ENCODE measurements around the gene KIF5C.

KIF5C gene

DNA sequence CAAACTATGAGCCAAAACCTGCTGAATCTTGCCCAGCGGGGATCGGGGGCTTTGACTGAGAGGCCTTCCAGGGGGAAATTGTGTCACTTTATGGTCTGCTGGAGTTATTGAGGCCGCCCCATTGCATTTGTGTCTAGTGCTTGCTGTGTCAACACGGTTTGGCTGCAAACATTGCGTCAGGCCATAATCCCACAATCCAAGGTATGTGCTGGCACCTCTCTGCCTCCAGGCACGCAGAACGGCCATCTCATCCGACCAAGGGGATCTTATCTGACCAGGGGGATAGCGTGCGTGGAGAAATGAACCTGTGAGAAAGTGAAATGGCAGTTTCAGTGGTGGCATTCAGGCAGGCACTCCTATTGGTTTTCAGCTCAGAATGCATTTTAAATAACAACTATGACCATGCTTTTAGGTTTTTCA is 145.4 kb downstream of the KIF5C start:
- DNase-seq = no peak

DNA sequence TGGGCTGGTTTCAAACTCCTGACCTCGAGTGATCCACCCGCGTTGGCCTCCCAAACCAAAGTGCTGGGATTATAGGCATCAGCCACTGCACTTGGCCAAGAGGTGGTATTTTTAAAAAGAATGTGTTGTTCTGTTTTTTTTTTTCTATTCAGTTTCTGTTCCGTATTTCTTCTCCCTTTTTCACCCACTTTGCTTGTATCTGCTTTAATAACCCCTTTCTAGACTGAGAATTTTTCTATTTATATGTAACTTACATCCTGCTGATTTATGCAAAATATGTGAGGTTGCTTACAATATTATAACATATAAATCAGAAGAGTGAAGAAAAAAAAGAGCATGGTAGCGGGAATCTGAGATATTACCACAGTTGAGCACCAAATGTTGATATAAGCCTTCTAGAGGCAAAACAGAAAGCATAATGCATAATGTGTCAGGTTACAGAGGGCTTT is 146.3 kb downstream of the KIF5C start:
- DNase-seq = peak in 3 of 4 experiments; percentile 35 to 52 (median 49)

DNA sequence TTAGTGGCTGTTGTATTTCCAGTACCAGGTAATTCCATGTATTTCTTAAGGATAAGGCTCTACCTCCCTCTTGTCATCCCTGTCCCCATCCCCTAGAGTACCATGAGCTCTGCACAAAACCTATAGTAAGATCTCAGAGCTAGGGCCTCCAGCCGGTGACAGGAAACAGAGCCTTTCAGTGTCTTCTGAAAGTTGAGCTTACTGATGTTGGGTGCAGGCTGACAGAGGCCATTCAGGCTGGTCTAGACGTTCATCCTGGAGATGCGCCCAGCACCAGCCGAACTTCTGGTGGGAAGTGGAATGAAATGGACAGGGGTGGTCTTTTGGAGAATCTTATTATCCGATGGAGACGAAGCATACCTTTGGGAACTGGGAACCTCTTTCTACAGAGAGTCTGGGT is 146.7 kb downstream of the KIF5C start:
- no peak for DNase-seq

DNA sequence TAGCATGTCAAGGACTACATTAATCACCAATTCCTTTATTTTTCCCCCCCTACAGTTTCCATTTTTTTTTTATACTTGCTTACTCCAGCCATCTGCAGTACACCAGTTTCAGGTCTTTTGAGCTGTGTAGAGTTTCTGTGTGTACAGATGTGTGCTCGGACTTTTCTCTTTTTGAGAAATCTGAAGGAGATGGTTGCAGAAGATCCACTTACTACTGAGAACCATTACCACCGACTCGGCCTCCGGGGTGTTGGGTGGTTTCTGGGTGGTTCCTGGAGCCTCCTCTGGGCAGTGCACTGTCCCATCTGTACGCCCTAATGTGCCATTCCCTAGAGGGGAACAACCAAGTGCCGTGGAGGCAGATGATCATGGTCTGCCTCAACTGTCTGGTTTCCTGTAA is 148.1 kb downstream of the KIF5C start:
- no peak for DNase-seq

DNA sequence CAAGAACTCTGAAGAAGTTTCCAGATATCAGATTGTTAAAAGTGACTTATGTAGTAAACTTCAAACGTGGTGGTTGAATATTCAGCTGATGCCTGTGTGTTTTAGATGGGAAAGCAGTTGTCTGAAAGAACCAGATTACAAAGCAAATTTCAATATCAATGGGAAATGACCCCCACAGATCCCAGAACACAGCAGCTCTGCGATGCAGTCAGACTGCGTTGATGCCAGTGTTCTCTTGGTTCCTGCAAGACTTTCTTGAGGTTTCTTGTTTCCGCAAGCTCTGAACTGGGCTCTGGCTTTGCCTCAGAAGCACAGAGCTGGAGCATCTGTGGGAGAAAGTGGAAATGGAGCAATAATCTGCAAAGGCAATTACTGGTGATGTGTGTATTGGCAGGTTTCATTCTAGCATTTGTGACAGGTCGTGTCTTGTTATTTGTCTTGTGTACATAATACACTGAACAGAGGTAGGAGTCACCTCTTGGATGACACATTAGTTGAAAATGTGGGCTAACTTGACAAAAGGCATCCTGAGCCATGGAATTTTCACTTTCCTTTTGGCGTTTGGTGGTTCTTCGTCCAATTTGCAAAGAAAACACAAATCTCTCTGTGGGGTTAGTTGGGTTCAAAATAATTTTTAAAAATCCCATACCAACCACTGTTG is 152.7 kb downstream of the KIF5C start:
- DNase-seq = no peak

DNA sequence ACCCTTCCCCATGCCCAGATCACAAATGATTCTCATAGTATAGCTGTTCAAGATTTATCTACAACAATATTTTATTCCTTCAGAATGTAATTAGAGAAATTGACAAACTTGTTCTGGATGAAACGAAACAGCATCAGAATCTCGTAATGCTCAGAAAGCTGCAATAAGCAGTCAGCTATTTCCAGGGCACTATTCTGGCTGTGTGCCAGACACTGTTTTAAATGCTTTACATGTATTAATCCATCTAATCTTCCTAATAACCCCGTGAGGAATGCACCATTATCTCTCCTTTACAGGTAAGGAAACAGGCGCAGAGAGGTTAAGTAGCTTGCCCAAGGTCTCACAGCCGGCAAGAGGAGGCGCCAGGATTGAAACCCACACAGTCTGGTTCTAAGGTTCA is 153.3 kb downstream of the KIF5C start:
- DNase-seq = no peak

DNA sequence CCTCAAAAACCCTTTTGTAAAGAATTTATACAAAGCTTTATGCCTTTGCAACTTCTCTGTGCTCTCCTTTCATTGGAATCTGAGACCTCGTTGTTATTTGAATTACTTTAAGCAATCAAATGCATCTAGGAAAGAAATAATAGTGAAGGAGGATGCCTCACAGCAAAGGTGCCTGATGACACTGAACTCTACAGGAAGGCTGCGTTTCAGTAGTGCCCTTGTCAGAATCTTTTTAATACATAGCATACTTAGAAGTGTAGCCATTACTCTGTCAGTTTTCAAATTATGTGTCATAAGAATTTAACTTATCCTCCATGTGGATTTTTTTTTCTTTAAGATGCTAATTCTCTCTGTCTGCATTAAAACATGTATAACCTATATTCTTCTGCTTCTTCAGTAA is 153.9 kb downstream of the KIF5C start:
- no peak for DNase-seq

DNA sequence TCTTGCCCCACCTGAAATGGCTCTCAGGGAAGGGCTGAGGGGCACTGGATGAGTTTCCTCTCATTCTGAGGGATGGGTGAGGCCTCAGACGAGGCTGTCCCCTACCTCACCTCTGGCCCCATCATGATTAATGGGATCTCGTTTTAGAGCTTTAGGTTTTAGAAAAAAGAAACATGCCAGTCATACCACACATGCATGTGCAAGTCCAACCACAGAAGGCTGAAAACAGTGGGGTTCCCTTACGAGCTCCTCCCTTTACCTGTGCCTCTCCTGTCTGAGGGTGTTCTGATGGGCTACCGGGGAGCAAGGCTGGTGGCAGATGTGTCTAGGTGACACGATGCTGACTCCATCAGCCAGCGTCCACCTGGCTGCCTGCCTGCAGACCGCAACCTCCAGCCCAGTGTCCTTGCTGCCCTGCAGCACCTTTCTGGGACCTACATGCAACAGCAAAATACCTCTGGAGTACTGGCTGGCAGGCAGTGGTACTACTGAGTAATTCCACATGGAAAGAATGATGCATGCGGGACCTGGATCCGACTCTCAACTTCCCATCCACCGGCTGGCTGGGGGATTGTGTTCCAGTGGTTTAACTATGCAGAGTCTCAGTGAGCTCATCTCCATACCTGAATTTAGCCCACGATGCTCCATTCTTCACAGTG is 154.4 kb downstream of the KIF5C start:
- DNase-seq = no peak

DNA sequence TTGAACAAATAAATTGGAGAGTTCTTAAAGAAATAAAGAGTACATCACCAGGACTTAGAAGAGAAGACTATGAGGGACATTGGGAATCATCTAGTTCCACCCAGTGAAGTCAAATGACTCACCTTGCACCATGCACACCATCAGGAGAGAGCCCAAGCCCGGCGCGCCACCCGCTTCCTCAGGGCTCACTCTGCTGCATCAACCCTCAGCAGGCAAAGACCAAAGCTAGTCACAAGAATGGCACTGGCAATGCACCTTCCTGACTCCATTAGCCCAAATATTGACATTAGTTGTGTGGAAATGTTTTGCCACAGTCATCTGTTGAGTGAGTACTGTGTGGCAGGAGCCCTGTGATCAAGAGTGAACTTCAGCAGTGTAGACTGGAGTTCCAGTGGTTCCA is 156.4 kb downstream of the KIF5C start:
- DNase-seq = no peak

DNA sequence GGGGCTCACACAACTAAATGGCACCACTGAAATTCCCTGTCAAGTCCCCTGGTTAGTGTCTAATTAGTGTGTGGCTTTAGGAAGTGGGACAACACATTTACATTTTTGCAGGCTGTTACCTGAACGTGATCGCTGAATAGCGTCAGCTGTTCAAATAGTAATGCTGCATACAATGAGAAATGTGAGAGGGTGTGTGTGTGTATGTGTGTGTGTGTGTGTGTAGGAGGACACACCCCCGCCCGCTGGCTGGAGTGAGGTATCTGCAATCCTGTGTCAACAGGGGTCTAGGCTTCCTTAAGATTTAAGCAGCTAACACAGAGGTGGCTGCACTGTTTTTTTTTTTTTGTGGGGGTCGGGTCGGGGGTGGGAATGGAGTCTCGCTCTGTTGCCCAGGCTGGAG is 158.7 kb downstream of the KIF5C start:
- no peak for DNase-seq

DNA sequence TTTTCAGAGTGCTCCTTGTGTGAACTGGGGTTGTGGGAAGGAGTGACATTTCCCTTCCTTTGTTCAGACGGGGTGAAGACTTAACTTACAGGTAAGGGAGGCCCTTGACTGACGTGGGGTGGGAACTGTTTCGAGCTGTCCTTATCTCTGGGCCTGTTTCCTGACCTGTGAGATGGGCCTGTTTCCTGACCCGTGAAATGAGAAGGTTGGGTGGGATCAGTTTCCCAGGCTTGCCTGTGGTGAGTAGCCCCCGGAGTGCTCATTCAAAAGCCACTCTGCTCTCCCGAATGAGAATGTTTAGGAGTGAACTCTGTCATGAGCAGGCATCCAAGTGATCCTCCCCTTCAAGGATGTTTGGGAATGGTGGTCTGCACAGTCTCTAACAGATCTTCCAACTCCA is 159.4 kb downstream of the KIF5C start:
- no peak for DNase-seq

DNA sequence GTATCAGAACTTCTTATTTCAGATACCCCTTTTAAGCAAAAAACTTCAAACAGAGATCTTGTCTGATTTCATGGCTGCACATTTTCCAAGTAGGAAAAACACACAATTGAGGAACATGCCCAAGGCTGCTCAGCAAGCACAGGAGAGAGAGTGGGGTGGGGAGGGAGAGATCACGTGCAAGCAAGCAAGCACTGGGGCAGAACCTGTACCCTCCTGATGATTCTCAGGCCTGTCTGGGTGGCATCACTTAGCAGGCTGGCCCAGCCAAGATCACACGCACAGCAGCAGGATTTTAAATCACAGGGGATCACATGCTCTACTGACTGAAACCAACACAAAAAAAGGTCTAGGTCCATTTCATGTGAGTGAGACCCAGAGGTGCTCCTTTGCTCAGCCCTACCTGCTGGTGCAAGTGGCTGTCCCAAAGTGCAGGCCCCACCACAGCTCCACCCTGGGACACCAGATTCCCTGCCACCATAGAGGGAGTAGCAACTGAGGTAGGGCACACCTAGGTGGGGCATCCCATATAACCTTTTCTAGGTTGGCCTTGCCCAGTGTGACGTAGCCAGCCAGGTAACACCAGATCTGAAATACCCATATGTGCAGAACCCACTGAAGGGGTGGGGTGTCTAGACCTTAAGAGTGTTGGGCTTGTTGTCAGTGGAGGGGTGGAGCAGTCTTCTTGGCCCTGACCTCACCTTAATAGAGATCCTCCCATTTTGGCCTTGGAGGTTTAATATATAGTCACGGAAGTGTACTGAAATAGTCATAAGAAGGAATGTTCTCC is 161.7 kb downstream of the KIF5C start:
- DNase-seq = no peak

DNA sequence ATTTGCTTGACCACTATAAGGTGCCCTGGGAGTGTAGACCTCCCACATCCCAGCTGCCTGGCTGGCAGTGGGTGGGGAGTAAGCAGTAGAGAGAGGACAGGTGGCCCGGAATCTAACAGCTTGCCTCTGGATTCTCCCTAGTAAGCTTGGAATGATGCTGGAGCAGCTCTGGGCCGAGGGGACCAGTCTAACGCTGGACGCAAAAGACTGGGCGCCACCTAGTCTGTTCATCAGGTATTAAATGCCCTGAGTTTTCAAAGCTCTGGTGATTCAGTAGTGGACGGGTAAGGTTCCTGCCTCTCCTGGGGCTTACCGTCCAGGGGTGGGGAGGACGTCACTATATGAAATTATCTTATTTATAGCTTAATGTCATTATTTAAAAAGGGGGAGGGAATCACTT is 162.8 kb downstream of the KIF5C start:
- DNase-seq = no peak

DNA sequence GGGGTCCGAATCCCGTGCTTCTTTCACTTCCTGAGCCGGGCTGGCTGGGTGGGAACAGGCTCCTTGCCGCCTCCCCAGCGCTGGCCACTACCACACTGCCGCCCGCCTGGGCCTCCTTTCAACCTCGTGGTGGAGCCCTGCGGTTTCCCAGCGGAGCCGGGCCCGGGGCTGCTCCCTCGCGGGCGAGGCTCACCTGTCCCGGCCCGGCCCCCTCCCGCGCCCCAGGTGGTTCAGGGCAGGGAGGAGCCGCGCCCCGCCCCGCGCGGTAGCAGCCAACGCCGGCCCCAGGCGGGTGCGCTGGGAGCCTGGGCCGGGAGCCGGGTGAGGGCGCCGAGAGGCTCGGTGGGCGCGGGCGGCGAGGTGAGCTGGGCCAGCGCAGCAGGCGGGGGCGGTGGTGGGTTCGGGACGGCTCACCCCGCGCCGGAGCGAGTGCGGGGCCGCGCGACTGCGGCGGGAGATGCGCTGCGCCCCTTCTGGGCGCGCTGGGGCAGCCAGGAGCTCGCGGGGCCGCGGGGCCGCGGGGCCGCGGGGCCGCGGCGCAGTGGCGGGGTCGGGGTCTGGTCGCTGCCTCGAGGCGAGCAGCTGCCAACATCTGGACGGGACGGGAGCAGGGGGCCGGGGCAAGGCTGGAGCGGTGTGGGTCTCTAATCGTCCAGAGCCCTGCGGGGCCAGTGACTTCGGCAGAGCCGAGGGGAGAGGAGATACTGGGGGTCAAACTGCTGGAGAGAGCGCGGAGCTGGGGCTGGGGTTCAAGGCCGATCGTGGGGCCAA is 163.6 kb downstream of the KIF5C start, which contains the start of gene LYPD6B:
LYPD6B (plus strand) TSS at position 258 of the 771 bp plus-strand sequence. CDS start 92,250 bp downstream, outside the sequence.
- no peak for DNase-seq

DNA sequence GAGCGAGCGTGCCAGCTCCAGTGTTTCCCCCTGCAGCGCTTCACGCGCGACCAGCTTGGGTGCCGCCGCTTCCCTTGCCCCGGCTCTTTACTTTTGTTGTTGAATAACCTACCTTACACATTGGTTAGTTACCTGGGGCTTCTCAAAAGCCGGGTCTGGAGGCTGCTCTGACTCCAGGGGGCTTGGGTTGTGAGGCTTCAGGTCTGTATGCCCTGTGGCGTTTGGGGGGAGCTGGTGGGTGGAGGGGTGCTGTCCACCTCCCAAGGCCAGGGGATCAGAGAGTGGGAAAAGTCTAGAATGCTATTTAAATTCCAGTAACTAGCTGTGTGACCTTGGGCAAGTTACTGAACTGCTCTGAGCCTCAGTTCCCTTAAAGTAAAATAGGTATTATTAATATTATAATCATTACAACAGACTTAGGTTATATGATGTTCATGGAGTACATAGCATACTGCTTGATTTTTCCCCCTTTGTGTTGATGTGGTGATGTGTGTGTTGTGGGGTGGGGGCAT is 164.2 kb downstream of the KIF5C start:
- no peak for DNase-seq

DNA sequence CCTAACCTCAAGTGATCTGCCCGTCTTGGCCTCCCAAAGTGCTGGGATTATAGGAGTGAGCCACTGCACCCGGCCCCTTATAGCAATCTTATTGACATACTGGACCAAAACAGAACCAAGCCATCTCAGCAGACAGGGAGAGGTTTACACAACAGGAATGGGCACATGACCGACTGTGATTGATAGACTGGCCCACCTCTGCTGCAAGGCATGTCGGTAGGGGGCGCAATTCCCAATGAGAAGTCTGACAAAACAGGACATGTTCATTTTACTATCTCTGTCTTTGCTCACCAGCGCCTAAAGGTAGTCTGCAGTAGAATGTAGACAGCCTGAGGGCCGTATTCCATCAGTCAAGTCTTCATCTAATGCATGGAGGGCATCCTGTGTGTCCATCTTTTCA is 165.4 kb downstream of the KIF5C start:
- peak; percentile 60 to 79 (median 68) for DNase-seq

DNA sequence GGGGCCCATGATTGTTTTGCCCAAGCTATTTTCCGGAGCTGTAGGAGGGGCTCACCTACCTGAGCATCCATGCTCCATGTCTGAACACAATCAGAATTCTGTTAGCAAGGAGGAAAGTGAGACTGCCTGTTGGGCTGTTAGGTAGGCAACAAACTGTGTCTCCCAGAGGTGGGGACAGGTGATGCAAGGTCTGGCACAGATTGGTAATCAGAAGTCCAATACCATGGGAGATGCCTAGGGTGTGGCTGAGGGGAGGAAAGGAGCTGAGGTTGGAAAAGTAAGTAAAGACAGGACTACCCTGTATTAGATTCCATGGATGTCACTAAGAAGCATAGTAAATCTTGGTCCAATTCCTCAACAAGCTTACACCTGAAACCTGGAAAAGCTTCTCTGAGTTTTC is 166.5 kb downstream of the KIF5C start:
- no peak for DNase-seq

DNA sequence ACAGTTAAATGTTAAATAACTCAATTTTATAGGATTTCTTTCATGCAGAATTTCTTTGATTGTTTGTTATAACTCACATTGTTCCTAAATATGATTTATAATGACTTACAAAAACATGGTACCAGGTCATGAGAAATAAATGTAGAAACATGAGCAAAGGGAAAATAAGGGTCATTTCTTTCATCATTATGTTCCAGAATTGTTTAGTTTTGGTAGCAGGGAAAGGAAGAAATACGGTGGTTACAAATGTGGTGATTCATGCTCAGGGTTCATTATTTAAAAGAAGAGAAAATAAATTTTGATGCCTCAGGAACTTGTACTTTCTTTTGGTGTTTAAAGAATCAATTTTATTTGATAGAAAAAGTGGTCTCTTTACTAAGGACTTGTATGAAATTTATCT is 167.9 kb downstream of the KIF5C start:
- no peak for DNase-seq

DNA sequence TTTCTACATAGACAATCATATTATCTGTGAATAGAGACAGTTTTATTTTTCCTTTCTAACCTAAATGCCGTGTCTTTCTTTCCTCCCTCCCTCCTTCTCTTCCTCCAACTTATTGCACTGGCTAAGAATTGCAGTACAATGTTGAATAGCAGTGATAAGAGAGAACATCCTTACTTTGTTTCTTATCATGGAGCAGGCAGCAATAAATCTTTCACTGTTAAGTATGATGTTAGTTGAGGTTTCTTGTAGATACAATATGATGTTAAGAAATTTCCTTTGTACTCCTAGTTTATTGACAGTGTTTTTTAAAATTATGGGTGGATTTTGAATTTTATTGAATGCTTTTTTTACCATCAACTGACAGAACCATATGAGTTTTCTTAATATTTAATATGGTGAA is 169.5 kb downstream of the KIF5C start:
- DNase-seq = no peak

DNA sequence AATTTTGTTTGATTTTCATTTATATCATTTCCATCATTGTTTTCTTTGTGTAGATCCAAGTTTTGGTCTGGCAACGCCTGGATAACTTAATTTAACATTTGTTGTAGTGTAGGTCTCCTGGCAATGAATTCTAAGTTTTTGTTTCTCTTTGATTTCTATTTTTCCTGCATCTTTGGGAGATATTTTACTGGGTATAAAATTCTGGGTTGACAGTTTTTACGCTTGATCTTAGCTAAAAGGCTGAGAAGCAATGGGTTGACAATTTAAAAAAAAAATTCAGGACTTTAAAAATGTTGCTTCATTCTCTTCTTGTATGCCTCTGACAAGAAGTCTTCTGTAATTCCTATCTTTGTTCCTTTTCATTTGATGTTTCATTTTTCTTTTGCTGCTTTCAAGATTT is 172.1 kb downstream of the KIF5C start:
- no peak for DNase-seq

DNA sequence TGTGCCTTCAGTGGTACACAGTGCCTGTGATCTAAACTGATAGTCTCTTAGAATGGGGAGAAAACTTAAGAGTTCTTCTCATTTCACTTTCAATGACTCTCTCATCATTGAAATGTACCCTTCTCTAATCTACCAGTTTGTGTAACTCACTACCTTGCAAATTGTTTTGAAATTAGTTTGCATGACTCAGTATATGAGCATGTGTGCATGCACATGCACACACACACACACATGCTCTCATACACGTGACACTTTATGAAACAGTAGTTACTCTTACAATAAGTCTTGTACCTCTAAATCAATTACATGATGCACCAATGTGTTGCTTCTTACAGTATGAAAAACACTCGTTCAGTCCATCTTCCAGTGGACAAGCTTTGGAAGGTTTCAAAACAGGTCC is 174.1 kb downstream of the KIF5C start:
- no peak for DNase-seq

DNA sequence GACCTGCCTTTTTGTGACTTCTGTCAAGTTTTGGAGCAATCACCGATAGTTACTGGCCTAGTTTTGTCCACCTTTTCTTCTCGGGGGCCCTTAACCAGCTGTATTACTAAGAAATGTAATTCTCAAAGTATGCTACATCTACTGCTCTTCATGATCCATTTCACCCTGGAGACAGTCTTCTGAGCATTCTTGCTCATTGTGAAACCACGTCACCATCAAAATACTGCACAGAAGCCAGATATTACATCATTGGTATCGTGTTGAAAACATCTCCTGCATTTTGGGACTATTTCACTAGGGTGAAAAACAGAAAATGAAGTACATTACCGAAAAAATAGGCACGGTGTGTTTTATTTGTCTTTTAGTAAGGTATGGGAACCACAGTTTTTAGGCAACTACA is 175.2 kb downstream of the KIF5C start:
- DNase-seq = no peak

DNA sequence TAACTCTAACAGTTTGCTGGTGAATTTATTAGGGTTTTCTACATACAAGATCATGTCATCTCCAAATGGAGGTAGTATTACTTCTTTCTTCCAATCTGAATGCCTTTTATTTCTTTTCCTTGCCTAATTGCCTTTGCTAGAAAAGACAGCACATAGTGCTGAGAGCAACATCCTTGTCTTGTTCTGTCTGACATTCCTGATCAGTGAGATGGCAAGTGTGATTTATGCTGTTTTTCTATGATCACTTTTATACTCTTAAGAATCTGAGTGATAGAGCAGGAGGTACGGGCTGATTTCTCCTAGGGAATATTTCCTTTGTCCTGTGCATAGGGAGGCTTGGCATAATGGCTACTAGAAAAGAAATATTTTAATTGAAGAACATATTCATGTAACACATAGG is 180.7 kb downstream of the KIF5C start:
- DNase-seq = no peak
